ENCODE results near the gene RAPGEF4.

DNA sequence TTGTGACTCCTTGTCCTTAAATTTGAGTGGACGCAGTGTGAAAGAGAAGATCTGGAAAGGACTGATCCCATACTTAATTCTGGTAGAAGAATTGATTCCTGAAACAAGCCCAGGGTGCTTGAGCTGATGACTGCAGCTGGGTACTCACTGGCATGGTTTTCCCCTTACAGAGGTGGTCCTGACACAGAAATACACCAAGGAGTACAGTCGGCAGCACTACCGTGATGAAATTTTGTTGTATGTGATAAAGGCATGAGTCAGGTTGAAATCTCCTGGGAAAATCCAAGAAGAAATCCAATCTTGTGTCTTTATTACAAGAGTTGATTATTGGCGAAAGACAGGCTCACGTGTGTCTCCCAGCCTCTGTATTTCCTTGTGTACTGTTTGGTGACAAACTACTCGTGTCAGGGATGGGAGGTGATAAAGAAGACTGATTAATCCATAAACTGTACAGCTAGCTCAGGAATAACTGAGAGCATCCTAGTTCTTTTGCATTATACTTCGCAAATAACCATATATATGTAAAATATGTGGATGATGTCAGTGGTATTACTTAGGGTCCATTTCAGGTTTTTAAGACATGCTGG lies 76.6 kb downstream of the RAPGEF4 start:
- TF ChIP-seq CTCF (conservative IDR thresholded peaks at IDR 0.05) (no peak), EZH2 (IDR thresholded peaks at IDR 0.05; ENCODE audit: low read depth) (no peak)
